SKM-1 treated with dmso at 0.1 percent for 144 hours (cell line): ENCODE results near the gene KDM4C.
A peak's percentile ranks its signal among the peaks of the same experiment; 100 is the strongest.

ENCODE experiments used
- DNase-seq: peaks from one replicate; lab custom pipeline; 2025; ENCODE audit not compliant: unreplicated experiment; lab: John Stamatoyannopoulos, UW

The KDM4C gene

GRCh38 chr9:7129391-7129790 lies 371.6 kb downstream of the KDM4C start:
- no peak for DNase-seq

- no peak for DNase-seq
These were observed 372.6 kb downstream of the KDM4C start for GRCh38 chr9:7130266-7130820.

- no peak for DNase-seq
These were observed 374.8 kb downstream of the KDM4C start for GRCh38 chr9:7132605-7133004.

- no peak for DNase-seq
These were observed 378.0 kb downstream of the KDM4C start for GRCh38 chr9:7135735-7136134.

GRCh38 chr9:7137040-7137439 lies 379.3 kb downstream of the KDM4C start:
- DNase-seq: no peak

- no peak for DNase-seq
These were observed 379.8 kb downstream of the KDM4C start for GRCh38 chr9:7137571-7137970.

GRCh38 chr9:7139886-7140285 lies 382.1 kb downstream of the KDM4C start:
- no peak for DNase-seq

GRCh38 chr9:7140401-7140800 lies 382.6 kb downstream of the KDM4C start:
- DNase-seq: no peak

- DNase-seq: no peak
These were observed 385.9 kb downstream of the KDM4C start for GRCh38 chr9:7143645-7144200.

GRCh38 chr9:7144265-7145046 lies 386.7 kb downstream of the KDM4C start:
- DNase-seq: no peak

GRCh38 chr9:7145361-7146069 lies 387.7 kb downstream of the KDM4C start:
- no peak for DNase-seq

- DNase-seq: no peak
These were observed 388.8 kb downstream of the KDM4C start for GRCh38 chr9:7146582-7146981.

- no peak for DNase-seq
These were observed 389.6 kb downstream of the KDM4C start for GRCh38 chr9:7147121-7148090.

GRCh38 chr9:7148243-7148765 lies 390.5 kb downstream of the KDM4C start:
- no peak for DNase-seq

GRCh38 chr9:7149258-7149657 lies 391.5 kb downstream of the KDM4C start:
- DNase-seq: no peak

GRCh38 chr9:7150153-7150890 lies 392.5 kb downstream of the KDM4C start:
- DNase-seq: peak; percentile 95

GRCh38 chr9:7153134-7153533 lies 395.4 kb downstream of the KDM4C start:
- DNase-seq: no peak

GRCh38 chr9:7153566-7153965 lies 395.8 kb downstream of the KDM4C start:
- no peak for DNase-seq

GRCh38 chr9:7154003-7154619 lies 396.3 kb downstream of the KDM4C start:
- DNase-seq: no peak
